ENCODE results near the gene NID1. TPM values are rescaled to one million over a fixed set of nuclear protein-coding genes. Genes with fewer than 3 reads are reported as not detected.
"Not testable (repeated sequence)": the region's sequence is repeated elsewhere in the genome, so short reads cannot be mapped to it uniquely, and the experiment has no call there.

NID1 gene
- total RNA-seq, 1 experiment from 2014 or later, result 11.1 TPM

GRCh38 chr1:236078993-236079392 is 14.1 kb upstream of the NID1 start:
- H3K9me3 ChIP-seq (ENCODE audit: low read length), result no peaks in the 10 kb centered on the region
- no peaks in the 10 kb centered on the region for H3F3A ChIP-seq (ENCODE audit: low read length, unreplicated experiment)
- H3K27me3 ChIP-seq (ENCODE audit: low read length), result no peaks in the 10 kb centered on the region
- H3K36me3 ChIP-seq (ENCODE audit: low read depth, low read length), result no peaks in the 10 kb centered on the region
- H3K9me2 ChIP-seq (replicated peaks; ENCODE audit: low read length), result no peaks in the 10 kb centered on the region
- H2AFZ ChIP-seq (ENCODE audit: low read length), result no peak overlapping the region
- POLR2A ChIA-PET (ENCODE audit: unreplicated experiment), result no interaction called here
- no peak for DNase-seq
- no peak for TF ChIP-seq EZH2phosphoT487 (IDR thresholded peaks at IDR 0.05; ENCODE audit: borderline replicate concordance, low read length)
- TF ChIP-seq CTCF (conservative IDR thresholded peaks at IDR 0.05; ENCODE audit: low read depth, low read length), result no peak
- no peak for TF ChIP-seq EZH2 (IDR thresholded peaks at IDR 0.05; ENCODE audit: low read length, unreplicated experiment)
- H4K20me1 ChIP-seq (ENCODE audit: low read length), result no peaks in the 10 kb centered on the region
- BruUV-seq (replicated peaks), result no TSS peak
- no peak overlapping the region for H3K4me3 ChIP-seq (ENCODE audit: low read length)
- H3K4me2 ChIP-seq (ENCODE audit: low read length), result no peak overlapping the region
- no peak for ATAC-seq
- CTCF ChIA-PET, result no interaction called here
- H3K9ac ChIP-seq (ENCODE audit: low read length), result no peak overlapping the region
- intact Hi-C loops (cut with micrococcal nuclease), result no loop called here
- no peak overlapping the region for H3K27ac ChIP-seq (ENCODE audit: low read length)
- H3K4me1 ChIP-seq (ENCODE audit: insufficient read depth, low read length), result no peaks in the 10 kb centered on the region
- H3K79me2 ChIP-seq (ENCODE audit: low read length), result no peaks in the 10 kb centered on the region

GRCh38 chr1:236078077-236078476 is 13.2 kb upstream of the NID1 start:
- ATAC-seq; DNase-seq; H3K79me2 ChIP-seq (ENCODE audit: low read length); H3K9me3 ChIP-seq (ENCODE audit: low read length); H3K36me3 ChIP-seq (ENCODE audit: low read depth, low read length); POLR2A ChIA-PET (ENCODE audit: unreplicated experiment); BruUV-seq (replicated peaks); intact Hi-C loops (cut with micrococcal nuclease); H3F3A ChIP-seq (ENCODE audit: low read length, unreplicated experiment); H3K9me2 ChIP-seq (replicated peaks; ENCODE audit: low read length); H3K4me2 ChIP-seq (ENCODE audit: low read length); H4K20me1 ChIP-seq (ENCODE audit: low read length); H3K4me1 ChIP-seq (ENCODE audit: insufficient read depth, low read length); H3K9ac ChIP-seq (ENCODE audit: low read length); H2AFZ ChIP-seq (ENCODE audit: low read length); H3K27me3 ChIP-seq (ENCODE audit: low read length); CTCF ChIA-PET; H3K4me3 ChIP-seq (ENCODE audit: low read length); H3K27ac ChIP-seq (ENCODE audit: low read length): not testable (repeated sequence)

DNA sequence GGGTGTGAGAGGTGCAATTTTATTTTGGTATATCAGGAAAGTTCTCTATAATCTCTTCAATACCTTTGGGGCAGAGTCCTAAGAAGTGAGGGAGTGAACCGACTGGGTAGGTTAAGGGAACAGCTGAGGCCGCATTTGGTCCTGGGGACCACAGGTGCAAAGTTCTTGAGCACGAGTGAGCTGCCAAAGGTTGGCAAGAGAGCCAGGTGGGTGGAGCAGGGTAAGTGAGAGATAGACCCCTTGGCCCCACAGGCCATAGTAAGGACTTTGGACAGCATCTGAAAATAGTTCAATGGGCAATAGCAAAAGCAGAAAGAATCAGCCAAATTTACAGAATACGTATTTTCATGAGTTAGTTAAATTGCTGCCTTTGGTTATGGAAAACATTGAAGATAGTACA is 11.0 kb upstream of the NID1 start:
- Histone ChIP-seq H4K20me1 (ENCODE audit: low read length) (no peaks in the 10 kb centered on the region), H3K27me3 (ENCODE audit: low read length) (no peaks in the 10 kb centered on the region), H3K36me3 (ENCODE audit: low read depth, low read length) (no peaks in the 10 kb centered on the region), H3K9me3 (ENCODE audit: low read length) (no peaks in the 10 kb centered on the region), H3K9ac (ENCODE audit: low read length) (no peak overlapping the region), H3K79me2 (ENCODE audit: low read length) (no peaks in the 10 kb centered on the region), H3K4me1 (ENCODE audit: insufficient read depth, low read length) (no peaks in the 10 kb centered on the region), H3K4me3 (ENCODE audit: low read length) (no peak overlapping the region), H2AFZ (ENCODE audit: low read length) (no peak overlapping the region), H3K9me2 (replicated peaks; ENCODE audit: low read length) (no peaks in the 10 kb centered on the region), H3F3A (ENCODE audit: low read length, unreplicated experiment) (no peaks in the 10 kb centered on the region), H3K27ac (ENCODE audit: low read length) (no peak overlapping the region), H3K4me2 (ENCODE audit: low read length) (no peak overlapping the region)
- no TSS peak for BruUV-seq (replicated peaks)
- intact Hi-C loops (cut with micrococcal nuclease), result no loop called here
- no peak for DNase-seq
- ChIA-PET POLR2A (ENCODE audit: unreplicated experiment) (interaction anchor here (0.7 kb wide), 1 partner anchor 444 kb away, joined by 5 read pairs; no protein-coding TSS in a partner anchor), CTCF (no interaction called here)
- TF ChIP-seq CTCF (conservative IDR thresholded peaks at IDR 0.05; ENCODE audit: low read depth, low read length) (no peak), EZH2 (IDR thresholded peaks at IDR 0.05; ENCODE audit: low read length, unreplicated experiment) (no peak), EZH2phosphoT487 (IDR thresholded peaks at IDR 0.05; ENCODE audit: borderline replicate concordance, low read length) (no peak)
- no peak for ATAC-seq
